ENCODE results near the gene PRPF6. TPM values are rescaled to one million over a fixed set of nuclear protein-coding genes. Genes with fewer than 3 reads are reported as not detected.

Gene PRPF6
- total RNA-seq, 1 donor from 2014 or later, result 46.8 TPM

GRCh38 chr20:63953764-63954429 lies 27.0 kb upstream of the PRPF6 start:
- Histone ChIP-seq H3K27me3 (ENCODE audit: low read depth) (no peaks in the 10 kb centered on the region), H3K9me3 (replicated peaks) (no peaks in the 10 kb centered on the region), H3K36me3 (peaks cover 4% of the 10 kb centered on the region), H3K4me3 (peak overlapping the region; percentile 93), H3K27ac (replicated peaks) (peak overlapping the region; percentile 98), H3K4me1 (peaks cover 88% of the 10 kb centered on the region)
- TF ChIP-seq CTCF (IDR thresholded peaks at IDR 0.05; ENCODE audit: borderline replicate concordance), result no peak
- DNase-seq, result no peak
- intact Hi-C loops (cut with micrococcal nuclease), result no loop called here

GRCh38 chr20:63955281-63955826 lies 25.6 kb upstream of the PRPF6 start:
- H3K9me3 ChIP-seq (replicated peaks), result no peaks in the 10 kb centered on the region
- peak; percentile 60 for TF ChIP-seq CTCF (IDR thresholded peaks at IDR 0.05; ENCODE audit: borderline replicate concordance)
- H3K4me3 ChIP-seq, result peak overlapping the region; percentile 93
- H3K27me3 ChIP-seq (ENCODE audit: low read depth), result no peaks in the 10 kb centered on the region
- DNase-seq, result peak; percentile 53
- intact Hi-C loops (cut with micrococcal nuclease), result no loop called here
- H3K36me3 ChIP-seq, result peaks cover 16% of the 10 kb centered on the region
- H3K4me1 ChIP-seq, result peaks cover 74% of the 10 kb centered on the region
- peak overlapping the region; percentile 98 for H3K27ac ChIP-seq (replicated peaks)

DNA sequence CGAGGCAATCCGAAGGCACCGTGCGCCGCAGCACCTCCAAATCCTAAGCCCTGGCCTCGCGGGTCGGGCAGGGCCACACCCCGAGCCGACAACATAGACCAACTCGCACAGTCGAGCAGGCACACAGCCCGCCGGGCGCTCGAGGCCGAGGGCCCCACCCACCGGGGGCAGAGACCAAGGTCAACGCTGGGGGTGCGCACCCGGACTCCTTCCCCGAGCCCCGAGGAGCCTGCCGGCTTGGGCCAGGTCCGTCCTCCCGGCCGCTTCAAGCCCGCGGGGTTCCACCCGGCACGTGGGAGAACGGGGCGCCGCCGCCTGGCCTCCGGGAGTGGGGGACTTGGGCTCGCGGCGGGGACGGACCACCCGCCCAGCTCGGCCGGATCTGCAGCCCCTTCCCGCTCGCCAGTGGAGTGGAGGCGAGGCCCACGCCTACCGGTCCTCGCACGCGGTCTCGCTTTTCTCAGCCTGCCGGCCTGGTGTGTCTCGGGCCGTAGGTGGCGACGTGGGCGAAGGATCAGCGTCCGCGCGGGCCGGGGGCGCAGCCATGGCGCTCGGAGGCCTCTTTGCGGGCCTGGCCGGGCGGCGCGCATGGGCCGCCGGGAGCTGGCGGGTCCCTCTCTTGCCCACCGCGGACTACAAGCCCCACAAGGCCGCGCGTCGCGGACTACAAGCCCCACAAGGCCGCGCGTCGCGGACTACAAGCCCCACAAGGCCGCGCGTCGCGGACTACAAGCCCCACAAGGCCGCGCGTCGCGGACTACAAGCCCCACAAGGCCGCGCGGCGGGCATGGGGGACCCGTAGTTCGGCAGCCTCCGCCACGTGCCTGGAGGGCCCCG lies 24.9 kb upstream of the PRPF6 start, which contains the start of gene UCKL1:
Gene UCKL1 (minus strand): TSS at position 590 of the 837 bp plus-strand sequence. CDS start 44 bp downstream, at position 546.
- H3K4me3 ChIP-seq, result peak within 1 kb of the TSS; percentile 93
- TF ChIP-seq CTCF (IDR thresholded peaks at IDR 0.05; ENCODE audit: borderline replicate concordance), result peak; percentile 30
- H3K36me3 ChIP-seq, result peaks cover 16% of the 10 kb centered on the region
- H3K9me3 ChIP-seq (replicated peaks), result no peaks in the 10 kb centered on the region
- intact Hi-C loops (cut with micrococcal nuclease), result no loop called here
- no peaks in the 10 kb centered on the region for H3K27me3 ChIP-seq (ENCODE audit: low read depth)
- peaks cover 67% of the 10 kb centered on the region for H3K4me1 ChIP-seq
- peak within 1 kb of the TSS; percentile 98 for H3K27ac ChIP-seq (replicated peaks)
- DNase-seq, result peak; percentile 92

DNA sequence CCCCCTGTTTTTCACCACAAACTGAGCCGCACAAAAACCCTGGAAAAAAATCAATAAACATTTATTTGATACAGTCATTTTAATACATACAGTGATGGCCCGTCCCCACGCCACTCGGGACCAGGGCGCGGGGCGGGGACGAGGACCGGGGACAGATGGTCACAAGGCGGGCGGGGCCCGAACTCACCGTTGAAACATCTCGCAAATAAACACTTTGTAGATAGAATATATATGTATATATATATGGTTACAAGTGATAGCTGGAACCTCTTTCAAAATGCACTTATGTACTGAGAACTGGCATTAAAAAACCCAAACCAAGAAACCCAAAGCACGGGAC lies 24.3 kb upstream of the PRPF6 start:
- Histone ChIP-seq H3K27me3 (ENCODE audit: low read depth) (no peaks in the 10 kb centered on the region), H3K4me1 (peaks cover 61% of the 10 kb centered on the region), H3K4me3 (peak overlapping the region; percentile 93), H3K9me3 (replicated peaks) (no peaks in the 10 kb centered on the region), H3K27ac (replicated peaks) (peak overlapping the region; percentile 61), H3K36me3 (peaks cover 21% of the 10 kb centered on the region)
- TF ChIP-seq CTCF (IDR thresholded peaks at IDR 0.05; ENCODE audit: borderline replicate concordance), result no peak
- intact Hi-C loops (cut with micrococcal nuclease), result no loop called here
- no peak for DNase-seq

- H3K4me1 ChIP-seq, result peaks cover 56% of the 10 kb centered on the region
- intact Hi-C loops (cut with micrococcal nuclease), result no loop called here
- H3K9me3 ChIP-seq (replicated peaks), result no peaks in the 10 kb centered on the region
- TF ChIP-seq CTCF (IDR thresholded peaks at IDR 0.05; ENCODE audit: borderline replicate concordance), result no peak
- H3K36me3 ChIP-seq, result peaks cover 26% of the 10 kb centered on the region
- peak overlapping the region; percentile 93 for H3K4me3 ChIP-seq
- H3K27ac ChIP-seq (replicated peaks), result peak overlapping the region; percentile 61
- no peaks in the 10 kb centered on the region for H3K27me3 ChIP-seq (ENCODE audit: low read depth)
- DNase-seq, result peak; percentile 65
These were observed 23.8 kb upstream of the PRPF6 start for GRCh38 chr20:63957004-63957689.

Data from left ventricle myocardium inferior (tissue), 1 donor.